Omental fat pad (tissue), 4 donors: Measurements from ENCODE around the gene OXNAD1. TPM values are rescaled to one million over a fixed set of nuclear protein-coding genes. Genes with fewer than 3 reads are reported as not detected.

Experiments used
- ATAC-seq: fragments of 150-250 bp; one replicate; pipeline ENCODE4 v1.9.1; 2016; ENCODE audit warnings: mild to moderate bottlenecking, moderate library complexity; ENCODE audit not compliant: low FRiP score
- DNase-seq: peaks from one replicate; pipeline ENCODE4 v3.0.0-alpha.2; 2019; ENCODE audit warnings: low spot score
- total RNA-seq, 4 donors: library from RNA; depleted of rRNA; stranded (reverse); fragments of >200 nt; gene quantifications; one replicate each; pipeline ENCODE4 v1.1.0, GENCODE V29; 2016
- TF ChIP-seq, protein P1 (sequence below), 3 donors: fragments of 450-650 bp; IDR thresholded peaks; one replicate each; pipeline ENCODE4 v1.5.1; 2016 to 2017; ENCODE audit warnings: antibody characterized with exemption in 3 of 3, mild to moderate bottlenecking in 3 of 3, moderate library complexity in 2 of 3

Gene OXNAD1
- total RNA-seq, 4 donors from 2014 or later, result 13.7 to 21.3 (median 15.2) TPM

DNA sequence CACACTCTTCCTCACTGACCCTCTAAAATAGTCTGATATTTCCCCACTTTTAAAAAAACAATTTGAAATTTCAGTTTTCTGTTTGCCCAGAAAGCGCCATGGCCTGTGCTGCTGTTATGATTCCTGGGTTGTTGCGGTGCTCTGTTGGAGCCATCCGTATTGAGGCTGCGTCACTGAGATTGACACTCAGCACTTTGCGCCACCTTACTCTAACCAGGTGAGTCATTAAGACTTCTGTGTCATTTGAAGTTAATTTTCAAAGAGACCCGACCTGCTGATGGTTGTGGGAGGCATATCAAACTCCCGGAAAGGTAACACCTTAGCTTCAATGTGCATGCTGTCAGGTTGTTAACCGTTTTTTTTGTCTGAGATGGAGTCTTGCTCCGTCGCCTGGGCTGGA lies 5.8 kb downstream of the OXNAD1 start:
- no peak for DNase-seq
- ATAC-seq, result no peak
- TF ChIP-seq, protein P1, sequence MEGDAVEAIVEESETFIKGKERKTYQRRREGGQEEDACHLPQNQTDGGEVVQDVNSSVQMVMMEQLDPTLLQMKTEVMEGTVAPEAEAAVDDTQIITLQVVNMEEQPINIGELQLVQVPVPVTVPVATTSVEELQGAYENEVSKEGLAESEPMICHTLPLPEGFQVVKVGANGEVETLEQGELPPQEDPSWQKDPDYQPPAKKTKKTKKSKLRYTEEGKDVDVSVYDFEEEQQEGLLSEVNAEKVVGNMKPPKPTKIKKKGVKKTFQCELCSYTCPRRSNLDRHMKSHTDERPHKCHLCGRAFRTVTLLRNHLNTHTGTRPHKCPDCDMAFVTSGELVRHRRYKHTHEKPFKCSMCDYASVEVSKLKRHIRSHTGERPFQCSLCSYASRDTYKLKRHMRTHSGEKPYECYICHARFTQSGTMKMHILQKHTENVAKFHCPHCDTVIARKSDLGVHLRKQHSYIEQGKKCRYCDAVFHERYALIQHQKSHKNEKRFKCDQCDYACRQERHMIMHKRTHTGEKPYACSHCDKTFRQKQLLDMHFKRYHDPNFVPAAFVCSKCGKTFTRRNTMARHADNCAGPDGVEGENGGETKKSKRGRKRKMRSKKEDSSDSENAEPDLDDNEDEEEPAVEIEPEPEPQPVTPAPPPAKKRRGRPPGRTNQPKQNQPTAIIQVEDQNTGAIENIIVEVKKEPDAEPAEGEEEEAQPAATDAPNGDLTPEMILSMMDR (IDR thresholded peaks at IDR 0.05), result no peak

DNA sequence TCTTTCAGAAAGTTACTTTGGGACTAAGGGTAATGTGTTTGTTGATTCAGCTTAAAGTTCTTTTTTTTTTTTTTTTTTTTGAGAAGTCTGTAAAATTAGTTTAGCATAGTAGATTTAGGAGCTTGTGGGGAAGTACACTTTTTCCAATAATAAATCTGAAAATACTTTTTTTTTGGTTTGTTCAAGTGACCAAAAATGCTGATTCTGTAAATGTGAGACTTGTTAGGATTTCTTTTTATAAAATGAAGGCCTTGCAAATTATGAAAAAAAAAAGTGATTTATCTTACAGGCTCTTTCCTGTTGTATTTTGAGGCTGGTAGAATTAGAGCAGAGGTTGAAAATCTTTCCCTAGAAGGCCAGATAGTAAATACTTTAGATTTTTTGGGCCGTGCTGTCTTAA lies 7.6 kb downstream of the OXNAD1 start:
- no peak for ATAC-seq

DNA sequence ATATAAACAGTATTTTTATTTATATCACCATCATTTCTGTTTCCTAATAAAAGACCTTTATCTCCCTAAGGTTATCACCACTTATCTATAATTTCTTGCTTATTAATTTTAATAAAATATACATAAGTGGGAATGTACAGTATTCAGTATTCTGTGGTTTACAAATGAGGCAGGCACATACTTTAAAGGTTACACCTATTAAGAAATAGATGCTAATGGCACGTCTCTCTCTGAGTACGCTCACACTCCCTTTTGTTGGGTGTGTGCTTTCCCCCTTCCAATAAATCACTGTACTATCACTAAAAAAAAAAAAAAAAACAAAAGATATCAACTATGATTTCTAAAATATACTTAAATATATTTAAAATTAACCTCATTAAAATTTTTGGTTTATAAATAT lies 8.9 kb downstream of the OXNAD1 start:
- TF ChIP-seq, protein P1 (IDR thresholded peaks at IDR 0.05), result no peak
- DNase-seq, result no peak
- ATAC-seq, result no peak

More for the DNA sequence above, 7.6 kb downstream of the OXNAD1 start:
- TF ChIP-seq, protein P1 (IDR thresholded peaks at IDR 0.05), result no peak
- no peak for DNase-seq

DNA sequence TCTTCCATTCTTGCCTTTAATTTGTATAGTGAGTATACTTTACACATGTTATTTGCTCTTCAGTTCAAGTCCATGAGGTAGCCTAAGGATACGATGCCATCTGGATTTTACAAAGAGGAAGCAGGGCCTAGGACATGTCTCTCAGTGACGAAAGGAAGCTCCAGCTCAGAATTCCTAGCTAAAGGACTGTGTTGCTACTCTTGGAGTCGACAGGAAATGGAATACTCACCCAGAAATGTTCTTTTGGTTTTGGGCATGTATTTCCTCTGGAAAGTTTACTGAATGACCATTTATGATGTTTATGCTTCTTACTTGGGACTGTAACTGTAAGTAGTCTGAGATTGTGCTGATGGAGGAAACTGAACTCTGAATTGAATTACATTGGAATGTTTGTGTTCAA lies 12.5 kb downstream of the OXNAD1 start:
- ATAC-seq, result no peak
- TF ChIP-seq, protein P1 (IDR thresholded peaks at IDR 0.05), result no peak
- no peak for DNase-seq

DNA sequence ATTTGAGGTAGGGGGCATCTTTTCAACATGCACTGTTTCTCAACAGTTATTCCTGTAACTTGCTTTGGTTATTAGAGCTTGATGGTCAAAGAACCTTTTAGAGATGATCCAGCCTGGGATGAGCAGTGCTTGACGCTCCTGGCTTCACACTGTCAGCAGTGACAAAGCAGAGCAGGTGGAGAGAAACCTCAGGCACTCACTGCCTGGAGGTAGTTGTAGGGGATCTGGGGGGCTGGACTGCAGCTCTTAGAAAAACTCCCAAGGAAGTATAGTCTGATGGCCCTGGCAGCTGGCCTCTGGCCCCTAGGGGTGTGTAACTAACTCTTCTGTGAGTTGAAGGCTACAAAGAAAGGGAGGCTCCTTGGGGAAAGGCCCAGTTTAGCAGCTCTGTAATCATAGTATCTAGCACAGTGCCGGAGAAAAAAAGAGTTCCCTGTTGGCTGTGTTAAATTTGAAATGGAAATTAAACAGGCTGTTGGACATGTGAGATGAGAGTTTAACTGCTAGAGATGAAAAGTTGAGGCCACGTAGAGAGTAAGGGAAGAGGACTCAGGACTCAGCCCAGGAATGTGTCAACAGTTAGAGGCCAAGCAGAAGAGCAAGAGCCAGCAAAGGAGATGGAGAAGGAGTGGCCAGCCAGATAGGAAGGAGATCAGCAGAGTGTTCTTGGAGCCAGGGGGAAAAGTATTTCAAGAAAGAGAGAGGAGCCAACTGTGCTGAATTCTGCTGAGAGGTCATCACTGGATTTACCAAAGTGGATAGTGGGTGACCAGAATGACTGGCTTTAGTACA lies 14.2 kb downstream of the OXNAD1 start:
- peak; percentile 48 for ATAC-seq
- DNase-seq, result no peak
- TF ChIP-seq, protein P1 (IDR thresholded peaks at IDR 0.05), result no peak

DNA sequence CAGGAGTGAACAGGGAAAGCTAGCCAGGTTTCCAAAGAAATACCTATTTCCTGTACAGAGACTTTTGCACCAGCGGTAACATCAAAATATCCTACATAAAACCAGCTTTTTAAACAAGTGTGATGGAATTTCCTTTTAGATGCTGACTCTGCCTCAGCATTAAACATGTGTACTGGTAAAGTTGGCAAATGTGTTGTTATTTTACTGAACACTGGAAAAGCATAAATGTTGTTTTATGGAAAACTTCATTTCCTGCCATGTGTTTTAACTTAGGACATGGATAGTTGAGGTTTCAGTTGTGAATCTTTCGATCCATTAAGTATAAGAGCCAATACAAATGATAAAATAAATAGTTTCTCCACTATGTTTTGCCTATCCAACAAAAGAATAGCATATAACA lies 15.7 kb downstream of the OXNAD1 start:
- TF ChIP-seq, protein P1 (IDR thresholded peaks at IDR 0.05), result no peak
- no peak for DNase-seq
- ATAC-seq, result no peak

DNA sequence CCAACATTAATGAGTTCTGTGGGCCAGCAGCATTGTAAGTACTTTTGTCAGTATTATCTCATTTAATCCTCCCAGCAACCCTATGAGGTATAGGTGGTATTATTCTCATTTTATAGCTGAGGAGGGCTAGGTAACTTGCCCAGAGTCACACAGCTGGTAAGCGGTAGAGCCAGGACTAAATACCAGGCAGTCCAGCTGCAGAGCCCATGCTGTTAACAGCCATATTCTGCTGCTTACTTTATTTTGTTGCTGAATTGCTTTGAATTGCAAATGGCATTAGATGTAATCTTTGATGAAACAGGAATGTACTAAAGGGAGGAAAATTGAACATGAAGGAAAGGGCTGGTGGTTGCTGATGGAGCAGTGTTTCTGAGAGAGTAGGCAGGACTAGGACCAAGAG lies 19.6 kb downstream of the OXNAD1 start:
- DNase-seq (no peak), ATAC-seq (no peak)

More for the DNA sequence above, 19.6 kb downstream of the OXNAD1 start:
- TF ChIP-seq, protein P1 (IDR thresholded peaks at IDR 0.05), result no peak
